Hematopoietic multipotent progenitor cell (in vitro differentiated cells): ENCODE data around the gene PARP12. TPM values are rescaled to one million over a fixed set of nuclear protein-coding genes. Genes with fewer than 3 reads are reported as not detected.

Source experiments
- DNase-seq, 3 donors: peaks; one replicate each; pipeline ENCODE4 v3.0.0-alpha.2; 2011 to 2015; ENCODE audit warnings: low read depth in 2 of 3, low spot score in 2 of 3
- total RNA-seq: library from RNA; depleted of rRNA; stranded (reverse); fragments of >200 nt; gene quantifications from one replicate; pipeline ENCODE4 v1.2.3, GENCODE V29; 2012

The PARP12 gene
- total RNA-seq, 1 donor, result 50.9 TPM

DNA sequence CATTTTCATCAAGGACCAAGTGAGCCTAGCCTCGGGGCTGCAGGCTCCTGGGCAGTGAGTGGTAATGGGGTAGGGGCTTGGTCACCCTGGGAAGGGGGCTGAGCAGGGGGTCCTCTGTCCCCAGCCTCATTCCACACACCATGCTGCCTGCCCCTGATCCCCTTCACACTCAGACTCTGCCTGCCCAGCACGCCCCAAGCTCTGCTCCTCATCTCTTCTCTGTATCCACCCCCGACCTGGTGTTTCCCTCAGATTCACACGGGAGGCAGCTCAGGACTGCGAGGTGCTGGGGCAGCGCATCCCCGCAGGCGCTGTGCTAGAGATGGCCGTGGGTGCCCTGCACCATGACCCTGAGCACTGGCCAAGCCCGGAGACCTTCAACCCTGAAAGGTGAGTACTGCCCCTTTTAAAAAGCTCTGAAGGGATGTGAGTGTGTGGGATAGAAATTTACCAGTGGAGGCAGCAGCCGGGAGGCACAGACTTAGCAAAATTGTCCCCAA lies 47.2 kb downstream of the PARP12 start:
- no peak for DNase-seq

DNA sequence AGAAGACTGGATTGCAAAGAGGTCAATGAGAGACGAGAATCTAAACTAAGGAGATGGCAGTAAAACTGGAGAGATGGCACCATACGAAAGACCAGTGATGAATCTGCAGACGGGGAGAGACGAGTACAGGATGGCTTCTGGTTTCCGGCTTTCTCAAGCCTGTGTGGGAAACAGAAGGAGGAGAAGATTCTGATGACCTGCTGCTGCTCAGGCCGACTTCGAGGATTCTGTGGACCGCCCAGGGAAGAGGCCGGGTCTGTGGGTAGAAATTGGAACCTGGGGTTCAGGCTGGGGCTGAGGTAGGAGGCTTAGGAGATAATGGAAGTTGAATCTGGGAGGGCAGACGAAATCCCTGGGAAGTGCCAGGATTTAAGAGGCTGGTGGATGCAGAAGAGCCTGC lies 48.6 kb downstream of the PARP12 start:
- no peak for DNase-seq

DNA sequence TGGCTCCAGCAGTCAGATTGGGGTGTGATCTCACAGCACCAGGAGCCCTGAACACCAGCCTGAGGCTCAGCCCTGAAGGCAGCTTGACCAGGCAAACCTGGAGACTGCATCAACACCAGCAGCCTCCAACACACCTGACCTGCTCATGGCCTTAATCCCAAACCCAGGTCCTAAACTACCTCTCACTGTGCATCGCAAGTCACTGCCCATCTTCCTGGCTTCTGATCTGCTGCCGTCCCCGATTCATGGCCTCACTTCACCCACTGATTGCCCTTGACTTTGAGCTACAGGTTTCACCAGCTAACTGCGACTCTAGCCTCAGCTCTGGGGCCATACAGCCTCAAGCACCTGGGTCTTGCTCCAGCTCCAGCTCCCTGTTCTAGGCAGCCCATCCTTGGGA lies 49.1 kb downstream of the PARP12 start:
- no peak for DNase-seq

DNA sequence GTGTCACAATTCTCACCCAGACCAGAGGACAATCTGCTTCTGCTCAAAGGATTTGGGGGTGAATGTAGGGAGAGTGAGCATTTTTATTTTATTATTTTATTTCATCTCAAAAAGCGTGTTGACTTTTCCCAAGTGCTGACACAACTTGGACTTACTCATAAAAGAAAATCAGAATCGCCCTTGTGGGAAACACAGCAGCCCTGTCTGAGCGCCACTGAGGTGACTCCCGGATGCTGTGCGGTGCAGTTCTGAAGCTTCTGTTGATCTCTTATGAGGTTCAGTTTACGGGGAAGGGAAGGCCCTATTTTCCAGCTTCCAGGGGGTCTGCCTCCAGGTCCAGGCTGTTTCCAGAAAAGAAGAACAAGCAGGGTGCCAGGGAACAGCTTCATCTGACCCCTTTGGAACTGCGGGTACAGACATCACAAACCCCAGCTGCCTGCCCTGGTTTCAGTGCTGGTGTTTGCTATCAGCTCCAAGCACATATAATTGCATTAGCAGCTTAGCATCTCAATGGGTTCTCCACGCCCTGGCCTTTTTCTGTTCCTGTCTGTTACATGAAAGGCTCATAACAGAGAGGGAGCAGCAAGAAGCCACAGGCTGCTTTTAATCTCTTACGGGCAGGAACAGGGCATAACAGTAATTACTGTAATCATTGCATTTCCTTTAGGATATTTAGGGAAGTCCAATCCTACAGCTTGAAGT lies 52.4 kb downstream of the PARP12 start:
- no peak for DNase-seq

DNA sequence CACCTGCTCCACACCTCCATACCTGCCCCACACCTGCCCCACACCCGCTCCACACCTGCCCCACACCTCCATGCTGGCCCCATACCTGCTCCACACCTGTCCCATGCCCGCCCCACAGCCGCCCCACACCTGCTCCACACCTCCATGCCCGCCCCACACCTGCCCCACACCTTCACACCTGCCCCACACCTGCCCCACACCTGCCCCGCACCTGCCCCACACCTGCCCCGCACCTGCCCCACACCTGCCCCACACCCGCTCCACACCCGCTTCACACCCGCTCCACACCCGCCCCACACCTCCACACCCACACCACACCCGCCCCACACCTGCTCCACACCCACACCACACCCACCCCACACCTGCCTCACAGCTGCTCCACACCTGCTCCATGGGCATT lies 53.0 kb downstream of the PARP12 start:
- DNase-seq, result no peak

DNA sequence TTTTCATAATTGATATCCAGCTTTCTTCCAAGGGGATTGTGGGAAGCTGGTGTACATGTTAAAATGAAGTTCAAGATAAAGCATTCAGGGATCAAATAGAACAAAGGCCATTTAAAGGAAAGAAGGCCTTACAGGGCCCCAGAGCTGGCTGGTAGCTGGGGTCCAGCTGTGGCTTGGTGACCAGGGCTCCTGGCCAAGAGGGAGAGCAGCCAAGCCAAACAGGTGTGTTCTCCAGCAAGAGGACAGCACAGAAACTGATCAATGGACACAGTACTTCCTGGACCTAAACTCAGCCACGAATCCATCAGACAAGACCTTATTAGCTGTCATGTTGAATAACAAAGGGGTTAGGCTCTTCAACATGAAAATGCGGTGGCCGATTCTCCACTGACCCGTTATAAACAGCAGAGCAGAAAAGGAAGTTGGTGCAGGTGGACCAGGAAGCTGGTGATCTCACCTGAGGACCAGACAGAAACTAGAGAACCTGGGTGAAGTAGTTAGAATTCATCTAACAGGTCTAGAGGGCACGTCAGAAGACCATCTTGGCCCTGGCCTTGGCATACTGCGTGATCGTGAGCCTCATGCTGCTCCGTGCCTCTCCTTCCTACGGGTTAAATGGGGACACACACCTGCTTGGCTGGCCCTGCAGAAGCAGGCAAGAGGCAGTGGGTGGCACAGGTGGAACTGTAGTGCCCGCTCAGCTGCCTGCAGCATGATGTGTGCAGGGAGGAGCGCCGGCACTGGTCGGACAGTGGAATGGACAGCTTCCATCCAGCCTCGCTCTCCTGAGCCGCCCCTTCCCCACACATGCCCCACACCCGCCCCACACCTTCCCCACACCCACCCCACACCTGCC lies 53.8 kb downstream of the PARP12 start:
- no peak for DNase-seq

DNA sequence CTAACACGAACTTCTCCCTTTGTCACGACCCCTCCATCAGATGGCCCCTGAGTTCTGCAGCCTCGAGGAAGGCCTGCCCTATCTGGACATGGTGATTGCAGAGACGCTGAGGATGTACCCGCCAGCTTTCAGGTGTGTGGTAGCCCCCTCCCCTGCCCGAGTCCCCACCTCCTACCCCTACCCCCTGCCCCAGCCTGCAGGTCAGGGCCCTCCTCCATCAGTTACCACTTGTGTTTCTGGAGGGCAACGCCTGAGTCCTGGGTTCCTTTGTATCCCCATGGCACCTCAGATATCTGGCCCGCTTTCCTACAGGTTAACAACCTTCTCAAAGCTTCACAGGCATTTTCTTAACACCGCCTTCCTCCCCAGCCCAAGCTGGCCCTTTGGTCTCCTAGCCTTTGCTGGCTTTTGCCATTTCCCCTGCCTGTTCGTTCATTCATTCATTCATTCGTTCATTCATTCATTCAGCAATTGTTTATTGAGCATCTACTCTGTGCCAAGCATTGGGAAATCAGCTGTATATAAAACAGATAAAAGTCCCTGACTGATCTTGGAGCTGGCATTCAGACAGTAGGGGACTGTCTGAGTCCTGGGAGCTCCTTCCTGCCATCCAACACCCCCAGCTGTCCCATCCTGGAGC lies 55.6 kb downstream of the PARP12 start:
- DNase-seq, result no peak

DNA sequence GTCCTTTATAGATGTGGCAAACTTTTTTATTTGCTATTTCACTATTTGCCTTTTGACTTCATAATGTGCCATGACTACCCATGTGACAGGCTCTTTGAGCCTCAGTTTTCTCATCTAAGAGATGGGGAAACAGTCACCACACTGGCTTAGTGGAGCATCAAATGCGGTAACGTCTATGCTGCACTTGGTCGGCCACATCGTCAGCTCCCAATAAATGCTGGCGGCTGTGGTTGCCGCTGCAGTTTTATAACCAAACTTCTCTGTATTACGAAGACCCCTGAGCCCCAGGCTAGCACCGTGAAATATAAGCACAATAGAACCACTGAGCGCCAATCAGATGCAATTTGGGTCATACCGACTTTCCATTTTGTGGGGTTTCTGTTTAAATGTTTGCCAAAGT lies 56.2 kb downstream of the PARP12 start:
- DNase-seq, result no peak

DNA sequence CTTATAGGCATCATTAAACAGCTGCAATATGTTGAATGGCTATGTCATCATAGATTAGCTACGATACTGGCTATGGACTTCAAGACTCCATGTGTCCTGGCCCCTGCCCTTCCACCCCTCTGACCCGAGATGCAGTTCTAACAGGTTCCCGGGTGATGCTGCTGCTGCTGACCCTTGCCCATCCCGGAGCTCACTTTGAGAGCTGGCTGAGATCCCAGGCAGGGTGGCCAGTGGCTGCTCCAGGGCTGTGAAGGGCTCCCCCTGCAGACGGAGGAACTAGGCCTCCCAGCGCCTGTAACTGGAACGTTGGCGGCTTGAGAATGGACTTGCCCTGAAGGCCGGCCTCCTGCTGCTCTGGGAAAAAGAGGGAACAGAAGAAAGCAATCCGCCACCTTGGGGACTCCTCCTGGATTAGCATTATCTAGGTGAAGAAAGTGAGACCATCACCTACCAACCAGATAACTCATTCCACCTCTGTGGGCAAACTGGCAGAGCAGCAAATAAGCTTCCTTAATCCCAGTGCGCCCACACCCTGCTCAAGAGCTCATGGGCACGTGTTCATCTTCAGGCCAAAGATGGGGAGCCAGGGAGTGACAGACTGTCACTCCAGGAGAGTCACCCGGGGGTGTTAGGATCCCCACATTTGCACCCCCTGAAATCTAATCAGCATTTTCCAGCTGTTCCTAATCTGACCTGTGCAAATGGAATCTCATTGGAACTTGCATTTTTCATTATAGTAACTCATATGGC lies 56.8 kb downstream of the PARP12 start:
- DNase-seq, result no peak

DNA sequence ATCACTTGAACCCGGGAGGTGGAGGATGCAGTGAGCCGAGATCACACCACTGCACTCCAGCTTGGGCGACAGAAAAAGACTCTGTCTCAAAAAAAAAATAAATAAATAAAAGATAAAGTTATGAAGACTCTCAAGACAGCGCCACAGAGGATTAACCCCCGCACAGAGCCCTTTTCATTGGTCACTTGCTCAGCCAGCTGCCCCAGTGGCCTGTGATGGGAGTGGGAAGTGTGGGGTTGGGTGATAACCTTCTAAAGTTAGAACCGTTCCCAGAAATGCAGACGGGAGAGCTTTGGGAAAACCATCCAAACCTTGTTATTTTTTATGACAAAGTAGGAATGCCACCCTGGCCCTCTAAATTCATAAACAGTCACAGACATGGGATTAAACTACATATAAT lies 57.4 kb downstream of the PARP12 start:
- no peak for DNase-seq

DNA sequence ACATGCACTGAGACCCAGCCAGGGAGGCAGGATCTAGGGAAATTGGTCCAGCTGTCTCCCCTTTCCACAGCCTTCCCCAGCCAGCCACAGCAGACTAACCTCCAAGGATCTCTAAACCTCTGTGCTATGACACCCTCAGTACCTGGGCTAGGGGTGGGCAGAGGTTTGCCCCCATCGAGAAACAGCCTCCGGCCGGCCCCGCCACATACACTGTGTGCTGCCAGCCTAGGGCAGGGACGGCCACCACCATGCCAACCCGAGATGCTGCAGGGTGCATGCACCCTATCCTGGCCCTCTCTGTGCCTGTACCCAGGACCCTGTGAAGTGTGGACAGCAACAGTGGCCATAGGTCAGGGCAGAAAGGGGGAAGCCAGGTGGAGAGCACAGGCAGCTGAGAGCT lies 58.1 kb downstream of the PARP12 start:
- no peak for DNase-seq

DNA sequence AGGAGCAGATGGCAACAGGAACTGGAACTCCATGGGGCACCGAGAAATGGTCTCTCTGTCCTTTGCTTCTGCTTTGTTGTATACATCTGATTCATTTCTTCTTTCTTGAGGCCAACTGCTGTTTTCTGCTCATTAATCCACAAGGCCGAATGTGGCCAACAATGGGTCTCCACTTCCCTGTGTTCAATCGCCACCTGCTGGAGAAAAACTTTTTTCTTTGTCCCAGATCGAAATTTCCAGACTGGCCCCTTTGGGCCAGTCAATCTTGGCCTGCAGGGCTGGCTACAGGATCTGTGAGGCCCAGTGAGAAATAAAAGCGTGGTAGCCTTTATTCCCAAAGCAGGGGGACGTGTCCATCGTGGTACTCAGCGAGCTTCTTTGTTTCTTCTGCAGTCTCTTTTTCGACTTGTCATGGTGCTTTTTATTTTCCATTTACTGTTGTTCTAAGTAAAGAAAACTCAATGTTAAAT lies 58.8 kb downstream of the PARP12 start:
- DNase-seq, result peak in 2 of 3 donors; percentile 56 to 79

DNA sequence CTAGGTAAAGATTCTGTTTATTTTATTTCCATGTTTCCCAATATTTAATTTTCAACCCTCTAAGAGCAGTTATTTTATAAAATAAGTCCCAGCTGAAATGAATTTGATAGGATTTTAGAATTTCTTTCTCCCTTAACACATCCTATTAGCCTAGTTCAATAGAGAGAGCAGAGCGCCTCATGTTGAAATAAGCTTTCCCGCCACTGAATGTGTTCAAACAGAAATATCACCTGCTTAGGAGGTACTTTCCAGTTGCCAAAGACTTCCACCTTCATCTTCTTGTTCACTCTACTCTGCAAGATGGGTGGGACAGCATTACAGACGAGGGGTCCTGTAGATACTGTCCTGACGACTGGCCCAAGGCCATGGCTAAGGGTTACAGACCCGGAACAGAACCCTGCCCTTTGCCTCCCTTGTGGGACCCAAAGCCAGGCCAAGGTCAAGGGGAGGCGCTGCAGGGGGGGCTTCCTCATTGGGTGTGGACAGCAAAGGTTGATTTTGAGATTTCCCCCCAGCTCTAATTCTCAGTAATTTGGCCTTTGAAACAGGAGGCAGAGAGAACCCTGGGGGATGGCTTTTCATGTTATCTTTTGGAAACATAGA lies 62.0 kb downstream of the PARP12 start:
- DNase-seq, result no peak

DNA sequence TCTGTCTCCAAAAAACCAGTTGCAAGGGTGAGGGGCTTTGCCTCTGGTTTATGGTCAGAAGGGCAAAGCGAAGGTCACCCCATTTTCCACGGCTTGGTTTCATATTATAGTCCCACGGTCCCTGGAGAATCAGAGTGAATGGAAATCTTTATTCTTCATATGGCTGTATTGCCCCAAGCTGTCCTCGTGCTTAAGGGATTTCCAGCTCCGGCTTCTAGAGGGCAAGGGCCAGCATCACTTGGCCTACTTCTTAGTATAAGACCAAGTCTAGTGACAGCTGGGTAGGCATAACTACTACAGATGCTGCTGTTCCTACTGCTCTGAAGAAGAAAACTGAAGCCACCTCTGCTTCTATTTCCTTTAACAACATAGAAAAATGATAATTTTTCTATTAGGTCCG lies 63.2 kb downstream of the PARP12 start:
- no peak for DNase-seq

DNA sequence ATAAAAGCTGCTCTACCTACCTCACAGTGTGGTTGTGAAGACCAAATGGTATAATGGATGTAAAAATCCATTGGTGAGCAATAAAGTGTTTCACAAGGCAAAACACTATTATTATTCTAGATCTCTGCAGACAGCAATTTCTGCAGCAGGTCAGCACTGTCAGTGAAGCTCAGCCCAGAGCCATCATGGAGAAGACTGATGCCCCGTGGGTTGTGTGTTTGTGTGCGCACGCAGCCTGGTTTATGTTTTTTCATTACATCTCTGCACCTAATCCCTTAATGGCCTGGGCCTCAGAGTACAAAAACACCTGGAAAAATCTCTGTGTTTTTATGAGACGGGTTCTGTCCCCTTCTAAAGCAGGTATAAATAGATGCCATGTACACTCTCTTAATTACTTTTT lies 64.2 kb downstream of the PARP12 start:
- no peak for DNase-seq

DNA sequence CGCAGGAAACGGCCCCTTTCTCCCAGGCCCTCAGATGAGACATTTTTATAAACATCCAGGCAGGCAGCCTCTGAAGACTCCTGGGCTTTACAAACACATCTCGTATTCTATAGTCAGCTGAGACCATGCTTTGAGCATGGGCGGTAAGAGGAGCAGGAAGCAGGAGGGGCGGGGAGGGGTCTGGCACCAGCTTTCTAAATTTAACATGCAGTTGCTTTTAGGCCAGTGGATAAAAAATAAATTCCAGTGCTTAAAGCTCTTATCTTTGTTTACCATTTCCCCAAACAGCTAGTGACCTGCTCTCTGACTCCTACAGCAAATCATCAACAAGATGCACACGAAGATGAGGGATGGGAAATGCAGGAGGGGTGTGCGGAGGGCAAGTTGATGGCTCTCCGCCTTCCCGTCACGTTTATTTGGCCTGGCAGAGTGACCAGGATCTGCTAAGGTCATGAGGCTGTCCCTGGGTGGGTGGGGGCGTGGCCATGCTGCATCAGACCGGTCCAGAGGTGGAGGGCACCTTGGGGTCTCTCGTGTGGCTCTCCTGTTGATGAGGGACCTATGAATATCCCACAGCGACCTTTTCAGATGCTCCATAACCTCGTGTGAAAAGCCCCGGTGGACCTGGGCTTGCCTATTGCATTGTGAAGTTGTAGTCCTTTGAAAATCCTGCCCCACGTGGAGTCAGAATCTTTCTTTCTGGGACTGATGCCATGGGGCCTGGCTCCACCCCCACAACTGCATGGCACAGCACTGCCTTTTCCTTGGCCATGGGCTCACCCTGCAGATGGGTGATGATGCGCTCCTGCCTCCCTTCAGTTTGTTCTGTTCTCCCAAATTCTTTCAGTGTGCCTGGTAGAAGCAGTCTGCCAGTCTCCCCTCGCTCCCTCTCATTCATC lies 67.5 kb downstream of the PARP12 start:
- DNase-seq, result peak in 1 of 3 donors; percentile 9

DNA sequence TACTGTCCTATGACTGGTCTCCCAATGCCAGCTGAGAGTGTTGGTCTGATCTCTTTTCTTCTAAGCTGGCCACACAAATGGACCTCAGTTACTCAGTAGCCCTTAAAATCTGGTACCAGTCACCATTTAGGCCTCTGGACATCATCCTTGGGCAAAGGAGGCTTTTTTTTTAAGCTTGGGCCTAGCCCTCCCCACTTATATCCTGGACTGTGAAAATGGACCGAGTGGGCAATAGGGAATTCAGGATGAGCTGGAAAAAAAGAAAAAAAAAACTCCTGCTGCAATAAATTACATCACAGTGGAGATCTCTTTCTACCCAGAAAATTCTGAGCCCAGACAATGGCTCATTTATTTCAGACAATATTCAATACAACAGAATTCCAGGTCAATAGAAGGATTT lies 68.4 kb downstream of the PARP12 start:
- DNase-seq, result no peak

DNA sequence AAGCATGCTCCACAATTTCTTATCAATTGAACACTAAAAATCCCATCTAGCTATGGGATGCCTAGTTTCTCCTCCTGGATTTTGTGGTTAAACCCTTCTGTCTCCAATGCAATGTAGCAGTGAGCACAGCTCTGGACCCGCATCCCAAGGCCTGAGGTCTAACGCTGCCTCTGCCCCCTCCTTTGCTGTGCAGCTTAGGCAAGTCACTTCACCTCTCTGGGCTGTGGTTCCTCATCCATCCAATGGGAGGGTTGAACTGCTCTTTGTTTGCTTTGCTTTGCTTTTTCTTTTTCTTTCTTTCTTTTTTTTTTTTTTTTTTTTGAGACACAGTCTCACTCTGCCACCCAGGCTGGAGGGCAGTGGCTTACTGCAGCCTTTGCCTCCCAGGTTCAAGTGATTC lies 69.2 kb downstream of the PARP12 start:
- DNase-seq, result no peak

DNA sequence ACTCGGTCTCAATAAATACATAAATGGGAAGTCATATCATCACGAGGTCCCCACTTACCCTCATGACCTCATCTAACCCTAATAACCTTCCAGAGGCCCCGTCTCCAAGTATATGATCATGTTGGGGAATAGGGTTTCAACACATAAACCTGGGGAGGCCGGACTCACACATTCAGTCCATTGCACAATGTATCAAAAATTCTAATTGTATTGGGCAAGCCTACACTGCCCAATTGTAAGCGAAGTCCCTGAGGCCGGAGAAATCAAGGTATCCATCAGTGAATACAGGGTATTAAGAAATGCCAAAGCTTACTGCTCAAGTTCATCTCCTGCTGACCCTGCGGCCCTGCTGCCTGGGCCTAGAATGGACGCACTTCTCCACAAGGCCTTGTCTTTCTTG lies 69.6 kb downstream of the PARP12 start:
- no peak for DNase-seq
